GM18867 (cell line): ENCODE data around the gene FAM53A.
"Not testable (repeated sequence)": the region's sequence is repeated elsewhere in the genome, so short reads cannot be mapped to it uniquely, and the experiment has no call there.

Source experiments
- ATAC-seq: cut with Tn5 transposase; IDR thresholded peaks from one replicate; pipeline ENCODE4 v1.9.1; 2021; ENCODE audit warnings: mild to moderate bottlenecking, moderate library complexity; ENCODE audit not compliant: unreplicated experiment

FAM53A gene

GRCh38 chr4:1686440-1687036, 2.4 kb upstream of the FAM53A start:
- ATAC-seq: no peak

GRCh38 chr4:1685235-1686150, 1.4 kb upstream of the FAM53A start:
- no peak for ATAC-seq

- ATAC-seq: no peak
Measured at GRCh38 chr4:1684506-1685234, 557 bp upstream of the FAM53A start.

DNA sequence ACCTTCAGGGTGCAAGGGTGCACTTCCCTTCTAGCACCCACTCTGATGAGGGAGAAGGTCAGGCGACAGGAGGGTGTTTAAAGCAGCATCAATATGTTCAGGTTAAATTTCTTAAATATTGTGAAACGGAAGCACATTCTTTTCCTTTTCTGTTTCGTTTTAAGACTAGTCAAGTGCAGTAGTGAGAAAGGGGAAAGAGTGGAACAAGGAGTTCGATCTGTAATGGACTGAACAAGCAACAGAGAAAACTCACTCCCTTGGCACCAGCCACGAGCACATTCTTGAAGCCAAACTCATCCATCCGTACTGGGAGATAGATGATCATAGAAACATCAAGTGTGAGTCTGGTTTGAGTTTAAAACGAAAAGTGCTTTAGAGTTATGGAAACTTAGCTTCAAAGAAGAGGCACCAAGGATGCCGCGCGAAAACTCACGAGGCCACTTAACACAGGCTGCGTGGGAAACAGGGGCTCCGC, 815 bp downstream of the FAM53A start:
- ATAC-seq: no peak

DNA sequence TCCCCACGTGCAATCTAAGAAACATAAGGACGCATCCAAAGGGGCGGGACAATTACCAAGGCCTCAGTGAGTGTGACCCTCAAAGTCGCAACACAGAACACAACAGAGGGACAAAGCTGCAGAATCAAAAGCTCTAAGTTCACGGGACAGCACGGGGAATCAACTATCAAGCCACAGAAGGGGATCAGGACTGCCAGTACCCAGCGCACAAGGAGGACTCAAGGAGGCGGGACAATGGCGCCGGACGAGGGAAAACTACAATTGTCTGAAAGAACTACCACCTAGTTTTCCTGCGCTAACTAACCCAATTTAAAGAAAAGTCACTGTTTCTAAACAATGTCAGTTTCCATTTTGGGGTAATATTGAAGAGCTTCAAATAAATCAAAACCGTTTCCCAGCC, 1.3 kb downstream of the FAM53A start:
- no peak for ATAC-seq

DNA sequence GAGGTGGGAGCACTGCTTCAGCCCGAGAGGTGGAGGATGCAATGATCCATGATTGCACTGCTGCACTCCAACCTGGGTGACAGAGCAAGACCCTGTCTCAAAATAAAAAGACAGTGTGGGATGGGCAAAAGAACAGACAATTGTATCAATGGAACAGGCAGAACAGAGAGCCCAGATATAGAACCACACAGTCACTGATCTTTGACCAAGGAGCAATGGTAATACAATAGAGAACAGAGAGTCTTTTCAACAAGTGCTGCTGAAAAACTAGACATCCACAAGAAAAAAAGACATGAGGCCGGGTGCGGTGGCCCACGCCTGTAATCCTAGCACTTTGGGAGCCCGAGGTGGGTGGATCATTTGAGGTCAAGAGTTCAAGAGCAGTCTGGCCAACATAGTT, 5.9 kb downstream of the FAM53A start:
- no peak for ATAC-seq

- no peak for ATAC-seq
Measured at GRCh38 chr4:1676605-1677525, 7.2 kb downstream of the FAM53A start.

DNA sequence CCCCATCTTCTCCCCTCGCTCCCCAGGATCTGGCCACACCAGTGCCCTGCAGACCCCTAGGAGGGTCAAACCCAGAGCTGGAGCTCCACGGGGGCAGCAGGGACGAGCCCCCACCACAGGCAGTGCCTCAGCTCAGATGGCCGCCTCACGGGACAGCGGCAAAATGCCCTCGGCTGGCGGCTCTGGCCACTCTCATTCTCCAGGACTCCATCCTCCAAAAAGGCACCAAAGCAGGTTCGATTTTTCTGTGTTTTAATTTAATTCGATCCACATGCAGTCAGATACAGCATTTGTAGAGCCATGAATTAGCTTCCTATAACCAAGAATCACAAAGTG, 8.3 kb downstream of the FAM53A start:
- no peak for ATAC-seq

DNA sequence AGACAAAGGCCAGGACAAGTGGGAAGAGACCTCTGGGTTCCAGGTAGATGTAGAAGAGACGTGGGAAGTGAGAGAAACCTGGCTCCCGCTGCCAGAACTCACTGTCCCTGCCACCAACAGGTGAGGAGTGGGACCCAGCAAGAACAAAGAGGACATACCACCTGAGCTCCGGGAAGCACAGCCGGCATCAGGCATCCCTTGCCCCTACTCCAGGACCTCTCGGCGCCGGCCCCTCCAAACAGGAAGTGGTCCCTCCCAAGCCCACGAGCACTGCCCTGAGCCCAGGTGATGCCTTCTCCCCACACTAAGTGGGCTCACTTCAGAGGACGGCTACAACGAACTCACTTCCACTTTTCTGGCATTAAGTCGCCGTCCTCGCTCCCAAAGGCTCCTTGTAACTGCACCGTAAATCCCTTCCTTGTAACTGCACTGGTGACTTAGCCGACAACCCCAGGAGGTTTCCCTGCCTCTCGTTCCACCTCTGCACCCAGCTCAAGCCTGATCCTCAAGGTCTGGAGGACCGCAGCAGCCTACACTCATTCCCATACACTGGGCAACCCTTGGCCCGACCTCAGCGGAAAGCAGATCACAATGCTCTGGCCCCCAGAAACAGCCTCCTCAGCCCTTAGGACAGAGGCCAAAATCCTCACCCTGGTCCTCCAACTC, 8.8 kb downstream of the FAM53A start:
- no peak for ATAC-seq

- ATAC-seq: no peak
Measured at GRCh38 chr4:1674682-1675081, 9.4 kb downstream of the FAM53A start.

DNA sequence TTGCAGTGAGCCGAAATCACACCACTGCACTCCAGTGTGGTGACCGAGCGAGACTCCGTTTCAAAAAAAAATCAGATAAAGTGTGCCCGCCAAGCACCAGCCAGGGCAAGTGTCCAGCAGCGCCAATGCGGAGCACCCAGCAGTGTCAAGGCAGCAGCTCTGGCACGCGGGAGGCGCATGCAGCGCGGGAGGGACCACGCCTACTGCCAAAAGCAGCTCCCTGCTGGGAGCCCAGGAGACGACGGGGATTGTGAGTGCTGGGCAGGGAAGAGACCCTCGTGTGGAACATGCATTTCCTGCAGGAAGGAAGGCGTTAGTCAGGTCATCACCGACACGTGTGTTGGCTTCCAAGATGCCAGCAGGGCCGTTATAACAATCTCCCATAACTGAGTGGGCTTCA, 10.4 kb downstream of the FAM53A start:
- ATAC-seq: no peak

- not testable (repeated sequence) for ATAC-seq
Measured at GRCh38 chr4:1671011-1671410, 13.1 kb downstream of the FAM53A start.

GRCh38 chr4:1670279-1670678, 13.8 kb downstream of the FAM53A start:
- no peak for ATAC-seq

- ATAC-seq: no peak
Measured at GRCh38 chr4:1669850-1670249, 14.3 kb downstream of the FAM53A start.

- no peak for ATAC-seq
Measured at GRCh38 chr4:1669270-1669669, 14.8 kb downstream of the FAM53A start.

- no peak for ATAC-seq
Measured at GRCh38 chr4:1668488-1668840, 15.6 kb downstream of the FAM53A start.

GRCh38 chr4:1667273-1667672, 16.8 kb downstream of the FAM53A start:
- no peak for ATAC-seq

- ATAC-seq: no peak
Measured at GRCh38 chr4:1666391-1666790, 17.7 kb downstream of the FAM53A start.

DNA sequence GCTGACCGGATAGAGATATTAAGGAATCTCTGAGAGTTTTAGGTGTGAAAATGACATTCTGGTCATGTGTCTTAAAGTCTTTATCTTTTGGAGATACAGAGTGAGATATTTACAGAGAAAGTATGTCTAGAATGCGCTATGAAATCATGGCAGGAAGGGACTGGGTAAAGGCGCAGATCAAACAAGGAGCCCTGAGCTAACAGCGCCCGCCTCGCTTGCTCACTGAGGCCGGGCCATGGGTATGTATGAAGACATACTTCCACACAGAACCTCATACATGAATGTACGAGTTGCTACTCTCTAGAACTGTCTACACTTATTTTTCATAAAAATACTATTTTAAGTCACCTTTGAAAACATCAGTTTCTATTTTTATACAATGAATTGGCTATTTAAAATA, 20.0 kb downstream of the FAM53A start:
- ATAC-seq: no peak

- no peak for ATAC-seq
Measured at GRCh38 chr4:1663549-1663948, 20.6 kb downstream of the FAM53A start.
